ENCODE measurements around the gene RAB9A. TPM values are rescaled to one million over a fixed set of nuclear protein-coding genes. Genes with fewer than 3 reads are reported as not detected.

RAB9A gene
- total and polyA plus RNA-seq, 9 of the 15 experiments (the other 6 are each of a cell fraction or from before 2014, with no cell fraction given): 13.5 to 20.8 (median 17.7) TPM

- TF ChIP-seq ZNF277 (CRISPR knock-in tag; IDR thresholded peaks at IDR 0.05; ENCODE audit: borderline replicate concordance) (no peak), ESRRB (CRISPR knock-in tag; IDR thresholded peaks at IDR 0.05; ENCODE audit: borderline replicate concordance) (no peak), ZNF12 (CRISPR knock-in tag; IDR thresholded peaks at IDR 0.05) (no peak), MXI1 (IDR thresholded peaks at IDR 0.05; ENCODE audit: low read depth, low read length) (peak; percentile 46), YBX1 (IDR thresholded peaks at IDR 0.05) (no peak), SMAD3 (CRISPR knock-in tag; conservative IDR thresholded peaks at IDR 0.05) (no peak), PHF21A (IDR thresholded peaks at IDR 0.05; ENCODE audit: borderline replicate concordance, low read depth) (no peak), ZNF79 (CRISPR knock-in tag; IDR thresholded peaks at IDR 0.05; ENCODE audit: low read depth) (no peak), ZBTB1 (CRISPR knock-in tag; IDR thresholded peaks at IDR 0.05; ENCODE audit: borderline replicate concordance, low read depth) (no peak), ELF1 (tag; IDR thresholded peaks at IDR 0.05) (peak; percentile 91), E2F4 (CRISPR knock-in tag; IDR thresholded peaks at IDR 0.05; ENCODE audit: low read depth) (no peak), FOXM1 (IDR thresholded peaks at IDR 0.05; ENCODE audit: low read depth) (no peak), FOXM1 (CRISPR knock-in tag; IDR thresholded peaks at IDR 0.05; ENCODE audit: low read depth) (no peak), ZBTB26 (CRISPR knock-in tag; IDR thresholded peaks at IDR 0.05) (no peak), ZKSCAN3 (CRISPR knock-in tag; IDR thresholded peaks at IDR 0.05) (no peak)
- TF ChIP-seq, protein P1, sequence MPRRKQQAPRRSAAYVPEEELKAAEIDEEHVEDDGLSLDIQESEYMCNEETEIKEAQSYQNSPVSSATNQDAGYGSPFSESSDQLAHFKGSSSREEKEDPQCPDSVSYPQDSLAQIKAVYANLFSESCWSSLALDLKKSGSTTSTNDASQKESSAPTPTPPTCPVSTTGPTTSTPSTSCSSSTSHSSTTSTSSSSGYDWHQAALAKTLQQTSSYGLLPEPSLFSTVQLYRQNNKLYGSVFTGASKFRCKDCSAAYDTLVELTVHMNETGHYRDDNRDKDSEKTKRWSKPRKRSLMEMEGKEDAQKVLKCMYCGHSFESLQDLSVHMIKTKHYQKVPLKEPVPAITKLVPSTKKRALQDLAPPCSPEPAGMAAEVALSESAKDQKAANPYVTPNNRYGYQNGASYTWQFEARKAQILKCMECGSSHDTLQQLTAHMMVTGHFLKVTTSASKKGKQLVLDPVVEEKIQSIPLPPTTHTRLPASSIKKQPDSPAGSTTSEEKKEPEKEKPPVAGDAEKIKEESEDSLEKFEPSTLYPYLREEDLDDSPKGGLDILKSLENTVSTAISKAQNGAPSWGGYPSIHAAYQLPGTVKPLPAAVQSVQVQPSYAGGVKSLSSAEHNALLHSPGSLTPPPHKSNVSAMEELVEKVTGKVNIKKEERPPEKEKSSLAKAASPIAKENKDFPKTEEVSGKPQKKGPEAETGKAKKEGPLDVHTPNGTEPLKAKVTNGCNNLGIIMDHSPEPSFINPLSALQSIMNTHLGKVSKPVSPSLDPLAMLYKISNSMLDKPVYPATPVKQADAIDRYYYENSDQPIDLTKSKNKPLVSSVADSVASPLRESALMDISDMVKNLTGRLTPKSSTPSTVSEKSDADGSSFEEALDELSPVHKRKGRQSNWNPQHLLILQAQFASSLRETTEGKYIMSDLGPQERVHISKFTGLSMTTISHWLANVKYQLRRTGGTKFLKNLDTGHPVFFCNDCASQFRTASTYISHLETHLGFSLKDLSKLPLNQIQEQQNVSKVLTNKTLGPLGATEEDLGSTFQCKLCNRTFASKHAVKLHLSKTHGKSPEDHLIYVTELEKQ (CRISPR knock-in tag; IDR thresholded peaks at IDR 0.05): no peak
- TF ChIP-seq, protein P2, sequence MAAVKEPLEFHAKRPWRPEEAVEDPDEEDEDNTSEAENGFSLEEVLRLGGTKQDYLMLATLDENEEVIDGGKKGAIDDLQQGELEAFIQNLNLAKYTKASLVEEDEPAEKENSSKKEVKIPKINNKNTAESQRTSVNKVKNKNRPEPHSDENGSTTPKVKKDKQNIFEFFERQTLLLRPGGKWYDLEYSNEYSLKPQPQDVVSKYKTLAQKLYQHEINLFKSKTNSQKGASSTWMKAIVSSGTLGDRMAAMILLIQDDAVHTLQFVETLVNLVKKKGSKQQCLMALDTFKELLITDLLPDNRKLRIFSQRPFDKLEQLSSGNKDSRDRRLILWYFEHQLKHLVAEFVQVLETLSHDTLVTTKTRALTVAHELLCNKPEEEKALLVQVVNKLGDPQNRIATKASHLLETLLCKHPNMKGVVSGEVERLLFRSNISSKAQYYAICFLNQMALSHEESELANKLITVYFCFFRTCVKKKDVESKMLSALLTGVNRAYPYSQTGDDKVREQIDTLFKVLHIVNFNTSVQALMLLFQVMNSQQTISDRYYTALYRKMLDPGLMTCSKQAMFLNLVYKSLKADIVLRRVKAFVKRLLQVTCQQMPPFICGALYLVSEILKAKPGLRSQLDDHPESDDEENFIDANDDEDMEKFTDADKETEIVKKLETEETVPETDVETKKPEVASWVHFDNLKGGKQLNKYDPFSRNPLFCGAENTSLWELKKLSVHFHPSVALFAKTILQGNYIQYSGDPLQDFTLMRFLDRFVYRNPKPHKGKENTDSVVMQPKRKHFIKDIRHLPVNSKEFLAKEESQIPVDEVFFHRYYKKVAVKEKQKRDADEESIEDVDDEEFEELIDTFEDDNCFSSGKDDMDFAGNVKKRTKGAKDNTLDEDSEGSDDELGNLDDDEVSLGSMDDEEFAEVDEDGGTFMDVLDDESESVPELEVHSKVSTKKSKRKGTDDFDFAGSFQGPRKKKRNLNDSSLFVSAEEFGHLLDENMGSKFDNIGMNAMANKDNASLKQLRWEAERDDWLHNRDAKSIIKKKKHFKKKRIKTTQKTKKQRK (IDR thresholded peaks at IDR 0.05; ENCODE audit: borderline replicate concordance, low read depth, low read length): no peak
Observed at GRCh38 chrX:13734278-13735172, 45.6 kb downstream of the RAB9A start, which contains the start of the genes OFD1 and TRAPPC2 (continued).
